ENCODE results near the gene QRFP.

QRFP gene

GRCh38 chr9:130921989-130922892 is 25.6 kb upstream of the QRFP start:
- Histone ChIP-seq H3K27ac (ENCODE audit: extremely low read depth, low read depth, low read length) (no peak overlapping the region), H3K4me3 (ENCODE audit: low read depth, low read length) (no peak overlapping the region), H3K4me1 (ENCODE audit: control insufficient read depth, insufficient read depth, low read length) (no peaks in the 10 kb centered on the region), H3K9me3 (ENCODE audit: control insufficient read depth, insufficient read depth, low read depth, low read length) (no peaks in the 10 kb centered on the region), H3K36me3 (ENCODE audit: control insufficient read depth in 2 of 2, insufficient read depth in 1 of 2, low read length in 2 of 2) (no peaks in the 10 kb centered on the region)
- ChIA-PET CTCF (interaction anchor here (0.7 to 1.5 kb wide), 3 partner anchors 11 to 221 kb away, joined by 3 to 7 read pairs (median 5); no protein-coding TSS in a partner anchor), POLR2A (no interaction called here)
- TF ChIP-seq HOXC10 (CRISPR knock-in tag; IDR thresholded peaks at IDR 0.05) = no peak
- no peak for TF ChIP-seq GLI4 (tag by site-specific recombination; IDR thresholded peaks at IDR 0.05)
- TF ChIP-seq ZIC2 (tag by site-specific recombination; IDR thresholded peaks at IDR 0.05) = no peak
- no peak for TF ChIP-seq ZNF654 (tag by site-specific recombination; IDR thresholded peaks at IDR 0.05; ENCODE audit: low read depth)
- no peak for TF ChIP-seq ZNF626 (tag by site-specific recombination; IDR thresholded peaks at IDR 0.05)
- TF ChIP-seq GLI2 (tag by site-specific recombination; IDR thresholded peaks at IDR 0.05; ENCODE audit: borderline replicate concordance, low read depth) = no peak
- no peak for TF ChIP-seq ZNF391 (tag by site-specific recombination; IDR thresholded peaks at IDR 0.05; ENCODE audit: borderline replicate concordance, low read depth)
- TF ChIP-seq ZFP3 (tag by site-specific recombination; IDR thresholded peaks at IDR 0.05; ENCODE audit: low read depth) = no peak
- TF ChIP-seq ZNF701 (tag by site-specific recombination; IDR thresholded peaks at IDR 0.05) = no peak
- TF ChIP-seq PATZ1 (tag by site-specific recombination; IDR thresholded peaks at IDR 0.05) = no peak
- no peak for TF ChIP-seq SP7 (tag by site-specific recombination; IDR thresholded peaks at IDR 0.05)
- TF ChIP-seq ZNF148 (tag by site-specific recombination; IDR thresholded peaks at IDR 0.05; ENCODE audit: borderline replicate concordance) = no peak
- TF ChIP-seq SP2 (tag by site-specific recombination; IDR thresholded peaks at IDR 0.05) = no peak
- TF ChIP-seq PRDM1 (tag by site-specific recombination; IDR thresholded peaks at IDR 0.05) = no peak
- TF ChIP-seq ZBTB6 (tag by site-specific recombination; IDR thresholded peaks at IDR 0.05) = no peak
- no peak for TF ChIP-seq MYNN (tag by site-specific recombination; IDR thresholded peaks at IDR 0.05; ENCODE audit: borderline replicate concordance)
- TF ChIP-seq ZNF610 (tag by site-specific recombination; IDR thresholded peaks at IDR 0.05; ENCODE audit: borderline replicate concordance) = no peak

- Histone ChIP-seq H3K9me3 (ENCODE audit: control insufficient read depth, insufficient read depth, low read depth, low read length) (no peaks in the 10 kb centered on the region), H3K4me3 (ENCODE audit: low read depth, low read length) (no peak overlapping the region), H3K36me3 (ENCODE audit: control insufficient read depth in 2 of 2, insufficient read depth in 1 of 2, low read length in 2 of 2) (no peaks in the 10 kb centered on the region), H3K27ac (ENCODE audit: extremely low read depth, low read depth, low read length) (no peak overlapping the region), H3K4me1 (ENCODE audit: control insufficient read depth, insufficient read depth, low read length) (no peaks in the 10 kb centered on the region)
- CTCF ChIA-PET = interaction anchor here (1.5 kb wide), 1 partner anchor 12 kb away, joined by 7 read pairs; no protein-coding TSS in a partner anchor
- POLR2A ChIA-PET = no interaction called here
- TF ChIP-seq ZNF280D (tag by site-specific recombination; IDR thresholded peaks at IDR 0.05) = no peak
- no peak for TF ChIP-seq ZNF350 (tag by site-specific recombination; IDR thresholded peaks at IDR 0.05)
- no peak for TF ChIP-seq BCL11B (tag by site-specific recombination; IDR thresholded peaks at IDR 0.05; ENCODE audit: low read depth)
- TF ChIP-seq ZNF777 (tag by site-specific recombination; IDR thresholded peaks at IDR 0.05; ENCODE audit: borderline replicate concordance) = no peak
- TF ChIP-seq EGR2 (tag by site-specific recombination; IDR thresholded peaks at IDR 0.05; ENCODE audit: low read depth) = no peak
- TF ChIP-seq ZSCAN5A (tag by site-specific recombination; IDR thresholded peaks at IDR 0.05) = no peak
Observed at GRCh38 chr9:130921300-130921988, 24.8 kb upstream of the QRFP start.

All from HEK293 (cell line).